ENCODE measurements around the gene BTBD16.

Gene BTBD16

GRCh38 chr10:122276611-122277208 lies 5.6 kb downstream of the BTBD16 start:
- no peak for DNase-seq

GRCh38 chr10:122277526-122278136 lies 6.5 kb downstream of the BTBD16 start:
- DNase-seq, result no peak

DNA sequence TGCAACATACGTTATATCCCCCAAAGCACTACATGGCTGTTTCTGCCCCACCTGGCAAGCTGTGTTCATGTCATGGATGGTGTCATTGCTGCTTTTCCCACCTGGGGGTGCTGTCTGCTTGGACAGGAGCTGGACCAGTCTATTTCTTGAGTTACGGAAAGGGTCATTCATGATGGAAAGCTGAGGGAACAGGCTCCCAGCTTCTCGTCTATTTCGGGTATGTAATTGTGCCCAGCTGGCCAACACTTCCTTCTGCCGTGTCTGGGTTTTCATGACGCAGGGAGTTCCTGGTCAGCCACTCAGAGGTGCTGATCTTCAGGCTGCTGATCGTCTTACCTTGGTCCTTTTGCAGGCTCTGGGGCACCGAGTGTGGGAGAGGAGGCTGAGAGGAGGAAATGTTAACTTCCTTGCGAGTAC lies 8.6 kb downstream of the BTBD16 start:
- peak; percentile 20 for DNase-seq

- DNase-seq, result no peak
Observed at GRCh38 chr10:122280156-122280555, 9.1 kb downstream of the BTBD16 start.

GRCh38 chr10:122281018-122281626 lies 10.0 kb downstream of the BTBD16 start:
- no peak for DNase-seq

DNA sequence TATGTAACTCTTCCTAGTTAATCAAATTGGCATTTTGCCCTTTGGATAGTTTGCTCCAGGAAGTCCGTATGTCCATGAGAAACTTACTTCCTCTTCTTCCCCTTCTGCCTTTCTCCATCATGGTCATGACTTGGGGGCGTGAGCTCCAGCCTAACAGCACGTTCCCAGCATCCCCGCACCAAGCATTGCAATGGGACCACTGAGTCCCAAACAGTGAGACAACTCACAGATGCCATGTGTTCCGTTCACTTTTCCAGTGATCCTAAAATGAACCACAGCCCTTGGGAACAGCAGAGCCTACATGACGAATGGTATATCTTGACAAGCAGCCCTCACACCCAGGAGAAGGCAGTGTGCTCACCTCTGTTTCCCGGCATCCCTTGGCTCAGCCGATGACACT lies 10.7 kb downstream of the BTBD16 start:
- no peak for DNase-seq

- DNase-seq, result no peak
Observed at GRCh38 chr10:122282253-122282671, 11.2 kb downstream of the BTBD16 start.

- DNase-seq, result no peak
Observed at GRCh38 chr10:122282909-122283308, 11.8 kb downstream of the BTBD16 start.

- DNase-seq, result no peak
Observed at GRCh38 chr10:122285506-122286444, 14.7 kb downstream of the BTBD16 start.

GRCh38 chr10:122286867-122287266 lies 15.8 kb downstream of the BTBD16 start:
- DNase-seq, result no peak

DNA sequence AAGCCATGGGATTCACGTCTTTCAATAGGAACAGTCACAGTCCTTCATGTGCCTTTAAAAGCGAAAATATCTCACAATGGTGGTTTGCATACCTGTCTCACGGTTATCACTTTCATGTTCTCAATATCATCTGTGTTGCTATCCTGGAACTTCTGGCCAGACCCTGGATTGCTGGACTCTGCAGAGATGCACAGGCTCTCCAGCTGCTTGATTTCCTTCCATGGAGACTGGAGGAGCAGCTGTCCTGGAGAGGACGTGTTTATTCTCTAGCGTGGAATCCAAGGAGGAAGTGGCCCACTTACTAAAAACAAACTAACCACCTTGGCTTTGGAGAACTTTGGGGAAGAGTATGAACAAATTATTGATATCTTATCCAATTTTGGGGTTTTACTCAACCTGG lies 16.5 kb downstream of the BTBD16 start:
- no peak for DNase-seq

DNA sequence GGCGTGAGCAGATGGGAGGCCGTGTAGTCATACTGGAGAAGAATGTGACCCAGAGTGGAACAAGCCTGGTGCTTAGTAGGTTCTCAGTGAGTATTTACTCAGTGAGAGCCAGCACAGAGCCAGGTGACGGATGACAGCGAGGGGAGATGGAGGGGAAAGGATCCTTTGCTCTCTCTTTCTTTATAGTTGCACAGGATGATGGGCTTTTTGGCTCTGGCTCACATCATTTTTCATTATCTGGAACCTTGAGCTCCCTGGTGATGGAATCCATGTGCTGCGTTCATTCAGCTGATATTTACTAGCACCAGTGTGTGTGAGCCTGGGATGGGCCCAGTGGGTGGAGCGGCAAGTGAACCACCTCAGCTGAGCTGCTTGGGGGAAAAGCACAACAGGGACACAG lies 17.2 kb downstream of the BTBD16 start:
- DNase-seq, result no peak

- DNase-seq, result no peak
Observed at GRCh38 chr10:122288917-122289316, 17.8 kb downstream of the BTBD16 start.

DNA sequence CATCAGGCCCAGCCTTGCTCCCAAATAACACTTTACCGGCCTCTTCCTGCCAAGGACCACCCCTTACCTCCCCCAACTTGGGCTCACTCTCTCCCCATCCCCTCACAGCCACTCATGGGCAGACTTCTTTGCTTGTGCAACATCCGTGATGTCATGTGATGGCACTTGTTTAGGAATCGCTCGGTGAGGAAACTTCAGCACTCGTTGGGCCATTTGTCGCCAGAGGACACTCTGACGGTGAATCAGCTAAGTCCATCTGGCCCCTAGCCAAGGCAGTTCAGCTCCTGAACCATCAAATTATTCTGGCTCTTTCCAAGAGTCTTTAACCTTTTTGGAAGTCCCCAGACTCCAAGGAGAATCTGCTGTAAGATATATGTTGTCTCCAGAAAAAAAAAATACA lies 19.2 kb downstream of the BTBD16 start:
- DNase-seq, result no peak

- DNase-seq, result no peak
Observed at GRCh38 chr10:122290833-122291532, 19.9 kb downstream of the BTBD16 start.

- DNase-seq, result no peak
Observed at GRCh38 chr10:122291739-122292138, 20.6 kb downstream of the BTBD16 start.

GRCh38 chr10:122292376-122292775 lies 21.3 kb downstream of the BTBD16 start:
- DNase-seq, result no peak

DNA sequence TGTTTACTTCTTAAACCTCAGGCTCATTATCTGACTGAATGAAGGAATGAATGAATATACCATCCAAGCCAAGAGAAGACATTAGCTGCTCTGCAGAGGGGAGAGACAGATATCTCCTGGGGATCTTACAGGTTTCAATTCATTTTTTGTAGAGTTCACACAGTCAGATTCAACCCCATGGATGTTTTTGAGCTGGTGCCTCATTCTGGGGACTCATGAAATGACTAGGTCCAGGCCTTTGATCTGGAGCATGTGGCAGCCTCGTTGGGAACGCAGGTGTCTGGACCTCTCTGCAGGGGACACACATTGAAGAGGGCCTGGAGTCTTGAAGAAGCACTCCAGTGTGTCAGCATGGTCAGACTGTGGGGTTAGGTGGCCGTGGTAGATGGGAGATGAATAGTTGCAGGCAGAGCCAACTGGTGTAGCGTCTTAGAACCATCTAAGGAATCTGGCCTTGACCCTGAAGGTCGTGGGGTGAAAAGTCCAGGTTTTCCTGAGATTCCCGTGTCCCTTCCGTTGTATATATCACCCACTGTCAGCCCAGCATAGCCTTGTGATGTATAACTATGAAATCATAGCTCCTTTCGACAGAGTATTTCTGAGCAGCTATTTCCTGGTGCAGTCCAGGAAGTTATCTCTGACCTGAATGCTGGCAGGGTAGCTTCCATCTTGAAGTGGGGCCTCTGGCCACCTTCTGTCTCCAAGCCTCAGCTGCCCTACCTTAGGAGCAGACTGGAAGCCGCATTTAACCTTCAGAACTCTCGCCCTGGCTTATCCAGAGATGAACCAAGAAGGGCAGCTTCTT lies 22.3 kb downstream of the BTBD16 start:
- DNase-seq, result no peak

DNA sequence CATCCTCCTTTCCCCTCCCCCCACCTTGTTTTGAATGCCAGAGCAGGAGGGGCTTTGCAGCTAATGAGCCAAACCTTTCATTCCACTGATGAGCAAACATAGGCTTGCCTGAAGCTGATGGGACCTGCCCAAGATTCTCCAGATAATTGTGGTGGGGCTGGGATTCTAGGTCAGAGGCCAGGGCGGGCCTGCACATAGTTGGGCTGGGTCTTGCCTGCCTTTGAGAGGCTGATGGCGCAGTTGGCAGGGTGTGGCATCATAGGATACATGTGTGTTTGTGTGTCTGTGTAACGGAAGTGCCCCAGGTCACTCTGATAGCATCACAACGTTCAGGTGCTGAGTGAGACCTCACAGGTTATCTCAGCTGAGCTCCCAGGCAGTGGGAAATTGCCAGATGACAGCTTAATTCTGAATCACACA lies 22.9 kb downstream of the BTBD16 start:
- no peak for DNase-seq

DNA sequence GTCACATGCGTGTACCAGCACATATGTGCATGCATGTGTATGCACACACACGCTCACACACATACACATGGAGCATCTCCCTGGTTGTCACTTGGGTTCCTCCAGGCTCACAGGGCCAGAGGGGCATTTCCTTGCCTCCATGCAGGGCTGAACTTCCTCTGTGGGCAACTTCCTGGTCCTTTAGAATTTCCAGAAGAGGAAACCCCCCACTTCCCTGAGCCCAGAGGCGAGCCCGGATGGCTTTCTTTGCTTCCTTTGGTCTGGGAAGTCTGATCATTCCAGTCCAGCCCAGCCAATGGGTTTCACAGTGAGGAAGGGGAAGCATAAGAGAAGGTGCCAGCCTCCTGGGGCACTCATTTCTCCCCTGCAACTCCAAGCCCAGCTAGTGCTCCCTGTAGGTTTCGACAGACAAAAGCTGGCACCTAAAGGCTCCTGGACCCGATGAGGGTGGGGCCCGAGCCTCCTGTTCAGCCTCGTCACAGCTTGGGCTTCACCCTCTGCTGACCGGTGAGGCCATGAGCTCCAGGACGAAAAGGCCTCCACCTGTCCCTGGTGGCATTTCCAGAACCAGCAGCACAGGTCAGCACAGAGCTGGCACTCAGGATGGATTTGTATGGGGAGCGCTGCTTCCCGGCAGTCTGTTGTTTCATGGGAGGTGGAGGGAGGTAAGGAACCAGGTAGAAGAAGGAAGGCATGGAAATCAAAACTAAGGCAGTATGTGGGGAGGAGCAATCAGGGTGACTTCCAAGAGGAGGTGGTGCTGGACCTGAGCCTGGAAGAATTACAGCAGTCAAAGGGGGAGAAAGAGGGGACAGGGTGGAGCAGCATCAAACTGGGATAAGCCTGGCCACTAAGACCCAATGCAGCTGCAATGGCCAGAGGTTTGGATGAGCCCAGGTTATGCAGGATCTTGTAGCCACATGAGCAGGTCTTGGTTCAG lies 23.7 kb downstream of the BTBD16 start:
- no peak for DNase-seq

- no peak for DNase-seq
Observed at GRCh38 chr10:122295451-122295809, 24.3 kb downstream of the BTBD16 start.
